ENCODE measurements around the gene CA5A.
"Not testable (repeated sequence)": the region's sequence is repeated elsewhere in the genome, so short reads cannot be mapped to it uniquely, and the experiment has no call there.

Gene CA5A

GRCh38 chr16:87861300-87862099, 74.8 kb downstream of the CA5A start:
- not testable (repeated sequence) for DNase-seq

- no peak for DNase-seq
Observed at GRCh38 chr16:87860553-87861299, 75.6 kb downstream of the CA5A start.

GRCh38 chr16:87858151-87858993, 78.0 kb downstream of the CA5A start:
- DNase-seq: not testable (repeated sequence)

GRCh38 chr16:87856791-87857228, 79.5 kb downstream of the CA5A start:
- DNase-seq: no peak

GRCh38 chr16:87855852-87856715, 80.2 kb downstream of the CA5A start:
- DNase-seq: no peak

GRCh38 chr16:87854907-87855683, 81.2 kb downstream of the CA5A start:
- no peak for DNase-seq

GRCh38 chr16:87854053-87854906, 82.0 kb downstream of the CA5A start:
- DNase-seq: no peak

- no peak for DNase-seq
Observed at GRCh38 chr16:87853411-87854052, 82.8 kb downstream of the CA5A start.

GRCh38 chr16:87851601-87852000, 84.7 kb downstream of the CA5A start:
- no peak for DNase-seq

- DNase-seq: no peak
Observed at GRCh38 chr16:87851141-87851587, 85.2 kb downstream of the CA5A start.

GRCh38 chr16:87850009-87851006, 86.0 kb downstream of the CA5A start:
- DNase-seq: no peak

- DNase-seq: no peak
Observed at GRCh38 chr16:87849419-87850008, 86.8 kb downstream of the CA5A start.

- DNase-seq: no peak
Observed at GRCh38 chr16:87848676-87849345, 87.5 kb downstream of the CA5A start.

GRCh38 chr16:87847785-87848675, 88.3 kb downstream of the CA5A start:
- DNase-seq: no peak

GRCh38 chr16:87847467-87847784, 88.9 kb downstream of the CA5A start:
- no peak for DNase-seq

- no peak for DNase-seq
Observed at GRCh38 chr16:87846705-87847466, 89.4 kb downstream of the CA5A start.

Measured in NCI-H2227 treated with DMSO at 0.1 percent for 48 hours (cell line).